Activated T-helper 1 cell treated with Interleukin-2 at 50 U/mL for 16 hours (primary cell): ENCODE data around the gene PXT1.
A peak's percentile ranks its signal among the peaks of the same experiment; 100 is the strongest.
"Not testable (repeated sequence)": the region's sequence is repeated elsewhere in the genome, so short reads cannot be mapped to it uniquely, and the experiment has no call there.

ENCODE experiments used
- DNase-seq: peaks from one replicate; pipeline ENCODE4 v3.0.0-alpha.2; 2020; ENCODE audit warnings: low read depth

The PXT1 gene

DNA sequence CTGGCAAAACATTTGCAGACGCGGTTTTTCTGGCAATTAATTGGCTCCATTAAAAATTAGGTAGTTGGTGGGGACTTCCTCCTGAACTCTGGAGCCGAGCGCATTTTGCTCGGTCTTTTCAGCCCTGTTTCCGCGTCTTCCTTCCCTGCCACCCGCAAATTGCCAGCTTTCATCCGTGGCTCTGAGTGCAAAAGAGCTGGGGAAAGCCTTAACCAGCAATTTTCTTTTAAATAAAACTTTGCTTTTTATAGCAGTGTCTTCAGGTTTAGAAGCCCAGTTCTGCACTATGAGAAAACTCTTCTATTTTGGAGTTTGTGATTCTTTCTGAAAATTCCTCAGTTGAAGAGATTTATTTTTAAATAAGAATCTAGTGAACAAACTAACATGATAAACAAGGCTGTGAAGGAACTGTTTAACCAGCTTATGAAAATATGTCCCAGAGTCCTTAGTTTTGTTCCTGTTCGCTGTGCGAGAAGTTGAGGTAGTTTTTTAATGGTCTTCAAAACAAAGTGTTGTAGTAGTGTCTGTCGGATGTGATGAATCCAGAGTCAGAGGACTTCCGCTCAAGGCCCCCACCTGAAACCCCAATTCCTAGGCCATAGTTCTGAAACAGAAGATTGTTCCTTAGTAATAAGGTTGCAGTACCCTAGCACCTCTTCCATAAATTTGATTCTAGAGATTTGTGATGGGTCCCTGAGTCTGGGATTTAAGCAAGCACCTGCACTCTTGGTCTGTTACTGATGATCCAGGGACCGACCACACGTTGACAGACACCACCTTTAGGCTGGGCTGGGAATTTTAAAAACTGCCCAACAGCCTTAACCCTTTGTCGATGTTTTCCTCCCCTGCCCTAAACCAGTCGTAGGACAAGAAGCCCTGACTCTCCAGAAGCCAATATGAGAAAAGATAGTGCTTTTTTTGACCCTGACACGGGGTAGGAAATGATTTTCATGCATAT is 1.1 kb upstream of the PXT1 start:
- peak; percentile 0 for DNase-seq

DNA sequence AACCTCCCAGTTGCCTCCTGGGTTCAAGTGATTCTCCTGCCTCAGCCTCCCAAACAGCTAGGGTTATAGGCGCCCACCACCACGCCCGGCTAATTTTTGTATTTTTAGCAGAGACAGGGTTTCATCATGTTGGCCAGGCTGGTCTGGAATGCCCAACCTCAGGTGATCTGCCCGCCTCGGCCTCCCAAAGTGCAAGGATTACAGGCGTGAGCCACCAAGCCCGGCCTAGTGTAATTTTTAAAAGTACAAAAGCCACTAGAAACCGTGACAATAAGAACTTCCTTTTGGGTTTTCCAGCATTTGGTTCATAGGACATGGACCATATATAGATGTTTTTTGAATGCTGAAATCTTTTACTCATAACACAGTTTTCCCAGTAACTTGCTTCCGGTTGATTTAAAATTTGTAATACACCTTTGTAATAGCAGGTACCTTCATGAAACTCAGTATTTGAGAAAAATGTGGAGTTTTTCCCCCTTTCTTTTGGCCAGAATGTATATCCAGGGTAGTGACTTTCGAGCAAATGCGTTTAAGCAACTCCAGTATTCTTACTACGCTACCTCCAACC is 467 bp downstream of the PXT1 start:
- no peak for DNase-seq

DNA sequence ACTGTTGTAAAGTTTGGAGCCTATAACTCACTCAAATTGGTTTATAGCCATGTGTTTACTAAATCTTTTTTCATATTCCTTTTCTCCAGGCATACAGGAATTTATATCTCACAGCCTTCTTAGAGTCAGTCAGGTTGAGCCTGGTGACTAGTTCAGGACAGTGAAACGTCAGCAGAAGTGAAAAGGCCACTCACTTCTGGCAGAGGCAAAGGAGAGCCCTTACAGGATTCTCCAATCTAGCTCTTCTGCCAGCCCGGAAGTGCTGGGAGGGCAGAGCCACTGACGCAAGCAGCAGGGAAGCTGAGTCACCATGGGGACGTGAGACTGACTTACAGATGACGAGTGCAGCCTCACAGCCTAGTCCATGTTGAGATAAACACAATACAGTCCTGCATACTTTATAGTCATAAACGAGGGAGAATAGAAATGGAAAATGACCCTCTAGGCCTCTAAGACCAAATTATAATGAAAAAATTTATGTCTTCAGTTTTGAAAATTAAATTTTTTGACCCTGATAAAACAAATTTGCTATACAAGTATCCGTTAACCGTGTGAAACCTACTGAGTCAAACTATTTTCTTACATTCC is 1.3 kb downstream of the PXT1 start:
- peak; percentile 65 for DNase-seq

DNA sequence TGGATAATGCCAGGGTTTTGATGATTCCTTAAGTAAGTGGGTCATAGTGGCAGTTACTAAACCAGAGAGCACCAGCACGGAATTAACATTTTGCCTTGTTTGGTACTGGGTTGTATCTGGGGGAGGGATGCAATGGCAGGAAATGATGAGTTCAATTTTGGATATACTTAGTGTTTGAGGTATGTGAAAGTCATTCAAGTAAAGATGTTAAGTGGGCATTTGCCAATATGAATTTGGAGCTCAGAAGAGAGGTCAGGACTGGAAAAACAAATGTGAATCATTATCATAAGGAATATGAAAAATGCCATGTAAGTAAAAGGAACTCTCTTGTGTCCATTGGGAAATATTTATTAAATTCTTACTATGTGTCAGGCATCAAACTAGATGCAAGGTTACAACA is 6.2 kb downstream of the PXT1 start:
- DNase-seq = no peak

DNA sequence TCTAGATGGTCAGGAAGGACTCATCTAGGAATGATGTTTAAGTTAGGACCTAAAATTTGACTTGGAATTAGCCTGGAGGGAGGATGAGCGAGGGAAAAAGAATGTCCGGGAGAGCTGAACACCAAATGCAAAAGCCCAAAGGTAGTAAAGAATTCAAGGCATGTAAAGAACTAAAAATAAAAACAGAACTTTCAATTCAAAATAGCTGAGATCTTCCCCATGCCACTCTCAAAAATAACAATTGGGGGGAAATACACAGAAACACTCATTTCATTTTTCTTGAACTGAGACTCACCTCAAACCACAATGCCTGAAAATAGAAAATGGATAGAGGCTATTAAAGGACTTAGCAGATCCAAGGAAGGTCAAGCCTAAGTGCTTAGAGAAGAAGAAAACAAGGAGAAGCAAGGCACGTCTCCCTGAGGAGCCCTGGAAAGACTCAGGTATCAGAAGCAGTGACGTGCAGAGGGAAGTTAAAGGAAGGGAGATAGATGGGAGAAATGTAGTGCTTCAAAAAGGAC is 10.4 kb downstream of the PXT1 start:
- no peak for DNase-seq

DNA sequence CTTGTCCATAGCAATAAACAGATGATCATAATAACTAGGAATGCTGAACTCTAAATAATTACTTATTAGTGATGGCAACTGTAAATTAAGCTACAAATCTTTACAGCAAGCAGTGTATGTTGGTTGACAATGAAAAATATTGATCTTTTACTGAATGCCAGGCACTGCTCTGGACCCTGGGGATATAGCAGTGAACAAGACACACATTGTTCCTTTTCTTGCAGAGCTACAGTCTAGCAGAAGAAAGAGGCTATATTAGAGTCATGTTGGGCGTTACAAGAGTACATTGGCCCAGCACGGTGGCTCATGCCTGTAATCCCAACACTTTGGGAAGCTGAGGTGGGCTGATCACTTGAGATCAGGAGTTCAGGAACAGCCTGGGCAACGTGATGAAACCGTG is 11.5 kb downstream of the PXT1 start:
- no peak for DNase-seq

DNA sequence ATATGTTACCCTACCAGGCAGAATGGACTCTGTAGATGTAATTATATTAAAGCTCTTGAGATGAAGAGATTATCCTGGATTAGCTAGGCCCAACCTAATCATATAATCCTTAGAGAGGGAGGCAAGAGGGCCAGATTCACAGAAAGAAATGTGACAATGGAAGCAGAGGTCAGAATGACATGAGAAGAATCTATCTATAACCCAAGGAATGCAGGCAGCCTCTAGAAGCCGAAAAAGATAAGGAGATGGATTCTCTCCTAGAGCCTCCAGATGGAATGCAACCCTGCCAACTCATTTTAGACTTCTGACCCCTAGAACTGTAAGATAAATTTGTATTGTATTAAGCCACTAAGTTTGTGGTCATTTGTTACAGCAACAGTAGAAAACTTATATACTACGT is 12.3 kb downstream of the PXT1 start:
- DNase-seq = no peak

DNA sequence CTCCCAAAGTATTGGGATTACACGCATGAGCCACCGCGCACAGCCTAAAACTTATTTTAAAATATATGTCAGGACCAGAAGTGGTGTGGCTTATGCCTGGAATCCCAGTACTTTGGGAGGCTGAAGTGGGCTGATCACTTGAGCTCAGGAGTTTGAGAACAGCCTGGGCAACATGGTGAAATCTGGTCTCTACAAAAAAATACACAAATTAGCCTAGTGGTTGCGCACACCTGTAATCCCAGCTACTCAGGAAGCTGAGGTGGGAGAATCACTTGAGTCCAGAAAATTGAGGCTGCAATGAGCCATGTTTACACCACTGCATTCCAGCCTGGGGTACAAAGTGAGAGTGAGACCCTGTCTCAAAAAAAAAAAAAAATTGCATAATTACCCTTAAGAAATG is 13.7 kb downstream of the PXT1 start:
- no peak for DNase-seq

DNA sequence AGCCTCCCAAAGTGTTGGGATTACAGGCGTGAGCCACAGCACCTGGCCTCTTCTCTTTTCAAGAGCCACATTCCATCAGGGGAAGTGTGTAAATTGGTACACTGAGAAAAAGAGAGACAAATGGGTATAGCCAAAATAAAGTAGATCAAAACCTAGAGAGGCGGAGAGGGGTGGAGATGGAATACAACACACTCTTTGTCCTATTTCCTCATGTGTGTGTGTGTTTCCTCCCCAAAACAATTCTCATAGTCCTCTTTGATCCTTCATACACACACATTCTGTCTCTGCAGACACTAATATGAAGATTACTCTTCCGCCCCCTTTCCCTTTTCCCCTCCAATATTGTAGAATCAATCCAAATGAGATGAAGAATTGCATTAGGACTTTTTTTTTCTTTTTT is 16.0 kb downstream of the PXT1 start:
- DNase-seq = no peak

DNA sequence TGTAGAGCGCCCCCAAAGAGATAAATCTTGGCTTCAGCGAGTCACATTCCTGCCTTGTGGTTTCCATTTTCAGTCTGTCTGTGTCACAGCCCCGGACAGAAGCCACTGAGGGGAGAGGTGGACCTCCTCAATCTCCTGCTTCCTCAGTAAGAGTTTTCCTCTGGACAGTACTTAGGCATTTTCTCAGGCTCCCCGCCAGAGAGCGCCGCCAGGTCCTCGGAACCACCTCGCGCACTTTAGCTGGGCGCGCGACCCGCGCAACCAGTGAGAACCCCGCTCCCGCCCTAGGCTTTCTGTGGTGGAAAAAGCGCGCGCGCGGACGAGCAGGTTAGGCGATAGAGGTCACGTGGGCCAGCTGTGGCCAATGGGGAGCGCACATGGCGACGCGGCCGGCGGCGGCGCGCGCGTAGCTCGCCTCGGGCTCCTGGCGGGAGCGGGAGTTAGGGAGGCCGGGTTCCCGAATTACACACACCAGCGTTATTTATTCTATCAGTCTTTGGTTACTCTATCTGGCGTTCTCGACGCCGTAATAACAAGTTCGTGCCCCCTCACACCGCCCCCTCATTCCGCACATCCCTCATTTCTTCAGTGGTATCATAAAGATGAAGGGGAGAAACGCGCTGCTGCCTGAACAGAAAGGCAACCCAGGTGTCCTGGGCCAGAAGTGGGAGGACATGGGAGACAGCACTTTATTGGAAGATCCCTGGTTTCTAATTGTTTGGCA is 19.4 kb downstream of the PXT1 start:
- DNase-seq = peak; percentile 98

DNA sequence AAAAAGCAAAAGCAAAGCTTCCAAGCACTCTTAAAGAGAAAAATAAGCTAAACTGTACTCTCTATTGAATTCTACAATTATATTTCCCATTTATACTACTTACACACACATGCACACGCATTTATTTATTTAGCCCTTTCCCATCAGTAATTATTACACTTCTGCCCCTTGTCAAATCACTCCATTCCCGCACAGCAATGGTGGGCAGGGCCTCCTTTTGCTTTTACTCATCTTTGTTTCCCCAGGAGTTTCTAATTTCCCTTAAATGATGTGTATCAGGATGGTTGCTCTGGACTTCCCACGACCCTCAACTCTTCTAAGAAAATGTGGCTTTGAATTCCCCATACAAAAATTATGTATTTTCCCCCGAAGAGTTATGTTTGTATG is 19.9 kb downstream of the PXT1 start:
- no peak for DNase-seq

DNA sequence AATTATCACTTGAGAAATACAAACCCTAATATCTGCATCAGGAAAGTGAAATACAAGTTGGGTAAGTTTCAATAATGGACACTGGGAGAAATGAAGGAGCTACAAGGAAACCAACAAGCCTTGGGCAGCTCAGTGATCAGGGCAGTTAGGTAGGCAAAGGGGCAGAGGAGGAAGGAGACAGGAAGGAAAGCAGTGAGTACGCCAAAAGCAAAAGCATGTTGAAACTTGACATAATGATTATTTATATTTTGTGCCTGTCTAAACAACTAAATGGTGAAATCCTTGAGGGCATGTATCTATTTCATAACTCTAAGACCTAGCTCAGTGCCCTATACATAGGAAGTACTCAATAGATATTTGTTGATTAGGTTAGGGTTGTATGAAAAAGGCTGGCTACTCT is 23.3 kb downstream of the PXT1 start:
- no peak for DNase-seq

DNA sequence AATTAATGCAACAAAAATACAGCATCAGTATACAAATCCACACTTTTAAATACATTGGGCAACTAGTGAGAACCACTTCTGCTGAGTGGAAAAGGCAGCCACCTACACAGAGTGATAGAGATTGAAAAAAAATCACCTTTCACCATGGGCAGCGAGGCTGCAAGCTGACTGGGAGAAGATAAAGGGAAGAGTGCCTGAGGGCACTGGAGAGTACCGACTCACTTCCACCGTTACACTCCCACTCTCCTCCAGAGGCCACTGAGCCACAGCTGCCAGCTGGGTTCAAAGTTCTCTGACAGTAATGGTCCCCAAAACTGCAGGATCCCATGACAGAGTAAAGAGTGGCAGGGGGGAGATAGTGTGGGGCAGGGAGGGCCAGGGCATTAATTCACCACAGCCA is 24.1 kb downstream of the PXT1 start:
- DNase-seq = no peak

DNA sequence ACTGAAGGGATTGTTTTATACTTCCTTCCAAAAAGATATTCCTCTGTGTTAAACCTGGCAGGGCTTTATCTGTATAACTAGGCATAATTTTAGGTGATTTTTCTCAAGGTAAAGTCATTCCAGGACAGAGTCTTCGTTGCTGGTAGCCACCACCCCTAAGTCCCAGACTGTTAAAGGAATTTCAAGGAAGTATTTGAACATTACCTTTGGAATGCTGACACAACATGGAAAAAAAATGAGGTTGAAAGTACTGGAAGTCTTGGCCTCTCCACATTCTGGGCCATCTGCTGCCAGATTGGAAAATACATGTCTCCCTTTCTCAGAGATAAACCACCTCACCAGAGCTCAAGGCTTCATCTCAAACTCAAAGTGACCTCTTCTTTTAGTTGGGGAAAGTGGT is 28.2 kb downstream of the PXT1 start:
- no peak for DNase-seq

DNA sequence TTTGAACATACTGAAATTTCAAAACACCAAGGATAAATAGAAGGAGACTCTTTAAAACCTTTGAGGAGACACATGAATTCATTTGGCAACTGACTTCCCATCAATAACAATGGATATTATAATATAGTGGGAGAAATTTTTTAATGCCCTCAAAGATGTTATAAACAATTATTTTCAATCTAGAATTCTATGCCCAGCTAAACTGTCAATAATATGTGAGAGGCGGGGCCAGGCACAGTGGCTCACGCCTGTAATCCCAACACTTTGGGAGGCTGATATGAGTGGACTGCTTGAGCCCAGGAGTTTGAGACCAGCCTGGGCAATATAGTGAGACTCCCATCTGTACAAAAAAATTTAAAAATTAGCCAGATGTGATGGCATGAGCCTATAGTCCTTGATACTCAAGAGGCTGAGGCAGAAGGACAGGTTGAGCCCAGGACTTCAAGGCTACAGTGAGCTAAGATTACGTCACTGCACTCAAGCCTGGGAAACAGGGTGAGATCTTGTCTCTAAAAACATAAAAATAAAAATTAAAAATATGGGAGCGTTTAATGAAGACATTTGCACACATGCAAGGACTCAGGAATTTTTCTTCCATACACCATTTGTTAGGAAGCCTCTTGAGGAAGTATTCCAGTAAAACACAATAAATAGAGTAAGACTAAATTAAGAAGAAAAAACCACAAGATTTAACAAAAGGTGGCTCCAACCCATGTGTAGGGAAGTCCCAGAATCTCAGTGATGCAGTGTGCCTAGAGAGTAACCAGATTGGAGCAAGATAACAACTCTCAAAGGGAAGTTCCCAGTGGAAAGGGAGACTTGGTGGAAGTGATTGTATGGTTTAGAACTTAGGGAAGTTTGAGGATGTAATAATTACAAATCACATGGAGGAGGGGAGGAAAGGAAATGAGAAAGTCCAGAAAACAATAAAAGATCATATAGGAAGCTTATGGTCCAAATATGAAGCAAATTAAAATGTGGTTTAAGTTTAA is 28.9 kb downstream of the PXT1 start:
- DNase-seq = no peak

DNA sequence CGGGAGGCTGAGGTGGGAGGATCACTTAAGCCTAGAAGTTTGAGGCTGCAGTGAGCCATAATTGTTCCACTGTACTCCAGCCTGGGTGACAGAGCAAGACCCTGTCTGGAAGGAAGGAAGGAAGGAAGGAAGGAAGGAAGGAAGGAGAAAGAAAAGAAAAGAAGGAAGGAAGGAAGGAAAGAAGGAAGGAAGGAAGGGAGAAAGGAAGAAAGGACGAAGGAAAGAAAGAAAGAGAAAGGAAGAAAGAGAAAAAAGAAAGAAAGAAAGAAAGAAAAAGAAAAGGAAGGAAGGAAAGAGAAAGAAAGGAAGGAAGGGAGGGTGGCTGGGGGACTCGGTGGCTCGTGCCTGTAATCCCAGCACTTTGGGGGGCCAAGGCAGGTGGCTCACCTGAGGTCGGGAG is 32.9 kb downstream of the PXT1 start:
- not testable (repeated sequence) for DNase-seq

DNA sequence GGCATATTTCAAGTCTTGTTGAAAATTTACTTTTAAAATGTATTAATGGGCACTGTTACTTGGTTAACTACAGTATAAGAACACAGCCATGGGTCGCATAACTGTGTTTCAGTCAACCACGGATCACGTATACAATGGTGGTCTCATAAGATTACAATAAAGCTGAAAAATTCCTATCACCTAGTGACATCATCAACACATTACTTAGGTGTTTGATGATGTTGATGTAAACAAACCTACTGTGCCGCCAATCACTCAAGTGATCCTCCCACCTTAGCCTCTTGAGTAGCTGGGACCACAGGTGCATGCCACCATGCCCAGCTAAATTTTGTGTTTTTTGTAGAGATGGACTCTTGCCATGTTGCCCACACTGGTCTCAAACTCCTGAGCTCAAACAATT is 38.5 kb downstream of the PXT1 start:
- DNase-seq = no peak

DNA sequence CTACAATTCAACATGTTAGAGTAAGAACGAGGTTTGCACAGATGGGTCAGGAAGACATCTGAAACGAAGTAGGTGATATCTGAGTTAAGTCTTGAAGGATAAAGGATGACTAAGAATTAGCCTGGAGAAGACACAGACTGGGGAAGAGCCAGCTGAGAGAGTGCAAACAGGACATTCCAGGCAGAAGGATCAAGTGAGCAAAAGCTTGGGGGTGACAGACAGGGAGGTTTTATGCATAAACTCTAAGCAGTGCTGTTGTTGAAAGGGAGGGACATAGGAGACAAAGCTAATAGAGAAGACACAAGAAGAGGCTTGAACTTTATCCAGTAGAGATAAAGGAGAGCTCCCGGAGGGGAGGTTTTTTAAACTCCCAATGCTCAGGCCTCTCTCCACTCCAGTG is 40.2 kb downstream of the PXT1 start:
- no peak for DNase-seq

DNA sequence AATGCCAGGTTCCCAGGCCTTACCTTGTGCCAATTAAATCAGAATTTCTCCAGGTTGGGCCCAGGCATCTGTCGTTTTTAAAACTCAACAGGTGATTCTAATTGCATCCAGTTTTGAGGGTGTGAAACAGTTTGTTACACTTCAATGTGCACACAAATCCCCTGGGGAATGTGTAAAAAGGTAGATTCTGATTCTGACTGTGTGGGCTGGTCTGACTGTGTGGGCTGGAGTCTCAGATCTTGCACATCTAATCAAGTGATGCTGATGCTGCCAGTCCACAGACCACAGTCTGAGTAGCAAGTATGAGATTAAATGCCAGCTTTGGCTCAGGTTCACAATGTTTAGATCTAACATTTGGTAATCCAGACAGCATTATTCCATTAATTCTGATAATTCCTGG is 42.7 kb downstream of the PXT1 start:
- DNase-seq = no peak

DNA sequence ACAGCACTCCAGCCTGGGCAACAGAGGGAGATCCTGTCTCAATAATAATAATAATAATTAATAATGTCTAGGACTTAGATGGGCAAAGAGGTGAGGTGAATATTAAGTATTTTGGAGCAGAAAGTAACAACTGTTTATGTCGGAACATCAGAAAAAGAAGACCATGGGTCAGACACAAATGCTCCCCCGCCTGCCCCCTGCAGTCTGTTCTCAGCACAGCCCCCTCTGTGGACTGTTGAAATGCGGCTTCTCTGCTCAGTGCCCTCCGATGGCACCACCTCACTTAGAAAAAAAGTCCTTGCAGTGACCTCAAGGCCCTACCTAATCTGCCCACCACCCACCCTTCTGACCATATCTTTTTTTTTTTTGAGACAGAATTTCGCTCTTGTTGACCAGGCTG is 50.0 kb downstream of the PXT1 start:
- DNase-seq = no peak

DNA sequence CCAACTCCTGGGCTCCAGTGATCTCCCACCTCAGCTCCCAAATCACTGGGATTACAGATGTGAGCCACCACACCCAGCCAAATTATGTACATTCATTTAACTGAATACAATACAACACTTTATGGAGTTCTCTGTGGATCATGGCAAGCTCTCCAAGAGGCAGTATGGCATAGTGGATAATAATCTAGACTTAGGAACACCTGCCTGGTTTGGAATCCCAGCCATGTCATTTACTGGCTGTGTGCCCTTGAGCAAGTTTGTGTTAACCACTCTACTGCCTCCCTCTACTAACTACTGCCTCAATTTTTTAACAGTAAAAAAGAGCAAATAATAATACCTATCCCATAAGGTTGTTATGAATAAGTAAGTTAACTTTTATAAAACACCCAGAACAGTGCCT is 53.3 kb downstream of the PXT1 start:
- DNase-seq = no peak
